ENCODE data around the gene MAPKAP1. TPM values are rescaled to one million over a fixed set of nuclear protein-coding genes. Genes with fewer than 3 reads are reported as not detected.

MAPKAP1 gene
- 74.3 TPM for polyA plus RNA-seq (2012; ENCODE audit: missing spikeins)

DNA sequence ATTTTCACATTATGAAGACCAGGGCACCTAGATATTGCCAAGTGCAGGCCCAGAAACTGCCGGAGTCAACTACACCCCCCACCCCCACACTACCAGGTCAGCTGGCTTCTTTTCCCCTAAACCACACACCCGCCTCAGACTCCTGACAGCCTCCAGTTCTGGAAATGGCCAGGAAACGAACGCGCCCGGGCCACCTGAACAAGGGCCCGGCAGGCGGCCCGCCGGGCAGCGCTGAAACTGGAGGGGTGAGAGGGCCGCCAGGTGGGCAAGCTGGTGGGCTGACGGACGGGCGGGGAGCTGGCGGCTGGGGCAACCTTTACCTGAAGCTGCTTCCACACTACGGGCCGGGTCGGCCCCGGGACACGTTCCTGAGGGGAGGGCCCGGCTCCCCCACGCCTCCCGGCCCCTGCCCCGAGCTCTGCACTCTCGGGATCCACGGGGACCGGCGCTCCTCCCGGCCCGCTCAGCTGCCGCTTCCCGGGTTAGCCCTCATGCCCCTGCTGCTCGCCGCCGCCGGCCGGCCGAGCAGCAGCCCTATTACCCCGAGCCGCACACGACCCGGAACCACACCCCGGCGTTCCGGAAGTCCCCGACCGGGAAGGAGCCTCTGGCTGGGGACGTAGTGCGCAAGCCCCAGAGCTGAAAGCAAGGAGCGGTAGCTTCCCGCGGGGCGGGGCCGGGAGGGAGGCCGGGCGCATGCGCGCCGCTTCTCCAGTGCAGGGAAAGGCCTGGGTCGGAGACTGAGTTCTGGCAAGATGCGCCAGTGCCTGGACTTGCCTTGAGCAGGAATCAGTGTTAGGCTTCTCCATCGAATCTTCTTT, at the start of gene MAPKAP1:
Gene MAPKAP1 (minus strand): TSS at position 558 of the 821 bp plus-strand sequence. CDS start 34,634 bp downstream, outside the sequence.
- FAIRE-seq (peak; percentile 83), DNase-seq (ENCODE audit: insufficient read length) (peak; percentile 91)
- TF ChIP-seq POLR2AphosphoS5 (IDR thresholded peaks at IDR 0.05; ENCODE audit: low read depth, low read length) (peak; percentile 83), TAF1 (IDR thresholded peaks at IDR 0.05; ENCODE audit: borderline replicate concordance, low read depth, low read length) (no peak; the same call in none of the 2 replicates), POLR2A (IDR thresholded peaks at IDR 0.05; ENCODE audit: low read depth, low read length) (peak; percentile 95)

DNA sequence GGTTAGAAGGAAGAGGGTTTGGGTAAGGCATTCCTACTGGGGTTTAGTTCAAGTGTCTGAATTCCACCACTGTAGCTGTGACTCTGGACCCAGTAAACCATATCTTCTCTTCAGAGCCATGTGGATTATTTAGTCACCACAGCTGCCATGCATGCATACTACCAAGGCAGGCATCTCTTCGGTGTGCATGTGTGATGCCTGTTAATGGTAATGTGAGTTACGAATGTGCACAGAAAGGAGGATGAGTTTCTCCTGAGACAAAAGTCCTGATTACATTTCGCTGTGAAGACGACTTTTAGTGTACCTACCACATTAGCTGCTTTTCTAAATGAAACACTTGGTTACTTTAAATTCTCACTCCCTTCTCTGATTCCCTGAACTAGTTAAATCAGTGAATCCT, 49.5 kb upstream of the MAPKAP1 start:
- no peak for DNase-seq (ENCODE audit: insufficient read length)
- no peak for FAIRE-seq
- TF ChIP-seq TAF1 (IDR thresholded peaks at IDR 0.05; ENCODE audit: borderline replicate concordance, low read depth, low read length) = no peak
- TF ChIP-seq POLR2AphosphoS5 (IDR thresholded peaks at IDR 0.05; ENCODE audit: low read depth, low read length) = peak; percentile 60; the same call in 1 of the 2 replicates
- no peak; the same call in 1 of the 2 replicates for TF ChIP-seq POLR2A (IDR thresholded peaks at IDR 0.05; ENCODE audit: low read depth, low read length)

DNA sequence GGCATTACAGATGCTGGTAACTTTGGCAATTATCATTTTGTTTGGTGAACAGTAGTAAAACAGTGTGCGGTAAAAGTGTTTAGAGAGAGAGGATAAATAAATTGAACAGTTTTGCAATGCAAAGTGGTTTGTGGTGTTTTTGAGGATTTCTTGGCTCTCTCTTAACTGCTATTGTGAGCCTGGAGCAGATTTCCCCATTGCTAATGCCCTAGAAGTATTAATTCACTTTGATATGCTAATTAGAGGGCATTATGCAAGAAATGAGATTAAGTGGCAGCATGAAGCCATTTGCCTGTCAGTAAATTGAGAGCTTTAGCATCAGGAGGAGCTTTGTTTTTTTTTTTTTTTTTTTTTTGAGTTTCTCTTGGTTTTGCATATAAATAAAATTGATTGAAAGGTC, 48.3 kb upstream of the MAPKAP1 start:
- DNase-seq (ENCODE audit: insufficient read length) (no peak), FAIRE-seq (no peak)
- TF ChIP-seq POLR2AphosphoS5 (IDR thresholded peaks at IDR 0.05; ENCODE audit: low read depth, low read length) (no peak), POLR2A (IDR thresholded peaks at IDR 0.05; ENCODE audit: low read depth, low read length) (no peak), TAF1 (IDR thresholded peaks at IDR 0.05; ENCODE audit: borderline replicate concordance, low read depth, low read length) (no peak)

DNA sequence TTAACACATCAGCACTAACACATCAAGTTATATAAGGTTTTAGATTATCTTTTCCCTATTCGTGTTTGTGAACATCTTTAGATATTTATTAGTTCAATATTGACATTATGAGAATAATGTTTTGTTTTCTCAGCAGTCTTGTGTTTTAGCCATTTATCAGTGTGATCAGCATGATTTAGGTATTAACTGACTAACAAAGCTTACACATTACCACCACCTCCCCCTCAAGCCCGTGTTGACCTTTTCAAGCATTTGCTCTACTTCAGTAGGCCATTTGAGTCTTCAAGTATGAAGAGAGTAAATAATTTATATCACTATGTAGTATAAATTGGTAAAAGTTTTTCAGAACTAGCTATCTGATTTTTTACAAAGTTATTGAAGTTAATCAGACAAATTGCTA, 47.1 kb upstream of the MAPKAP1 start:
- DNase-seq (ENCODE audit: insufficient read length) = no peak
- no peak for TF ChIP-seq POLR2AphosphoS5 (IDR thresholded peaks at IDR 0.05; ENCODE audit: low read depth, low read length)
- TF ChIP-seq POLR2A (IDR thresholded peaks at IDR 0.05; ENCODE audit: low read depth, low read length) = no peak
- TF ChIP-seq TAF1 (IDR thresholded peaks at IDR 0.05; ENCODE audit: borderline replicate concordance, low read depth, low read length) = no peak
- peak; percentile 65 for FAIRE-seq

DNA sequence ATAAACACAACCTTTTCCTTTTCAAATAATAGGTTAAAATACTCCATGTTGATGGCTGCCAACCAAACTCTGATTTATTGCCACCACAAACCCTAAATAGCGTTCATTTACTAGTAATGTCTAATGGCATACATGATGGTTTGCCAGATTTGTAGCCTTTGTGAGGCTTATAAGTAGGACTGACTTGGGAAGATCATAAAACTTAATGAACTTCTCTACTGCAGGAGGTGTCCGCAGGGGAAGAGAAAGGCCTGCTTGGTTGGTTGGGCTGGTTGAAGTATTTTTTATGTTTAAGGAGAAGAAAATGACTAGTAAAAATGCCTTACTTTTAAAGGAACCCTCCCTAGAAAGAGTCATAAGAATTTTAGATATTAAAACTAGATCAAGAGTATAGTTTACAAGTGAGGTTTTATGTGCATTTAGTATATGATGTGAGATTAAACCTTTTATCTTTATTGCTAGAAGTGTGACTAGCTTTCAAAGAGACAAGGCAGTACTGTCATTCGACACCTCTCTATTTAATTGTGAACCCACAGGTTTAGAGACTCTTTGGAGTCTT, 45.1 kb upstream of the MAPKAP1 start:
- DNase-seq (ENCODE audit: insufficient read length) (no peak), FAIRE-seq (no peak)
- TF ChIP-seq POLR2AphosphoS5 (IDR thresholded peaks at IDR 0.05; ENCODE audit: low read depth, low read length) (no peak), POLR2A (IDR thresholded peaks at IDR 0.05; ENCODE audit: low read depth, low read length) (no peak), TAF1 (IDR thresholded peaks at IDR 0.05; ENCODE audit: borderline replicate concordance, low read depth, low read length) (no peak)

DNA sequence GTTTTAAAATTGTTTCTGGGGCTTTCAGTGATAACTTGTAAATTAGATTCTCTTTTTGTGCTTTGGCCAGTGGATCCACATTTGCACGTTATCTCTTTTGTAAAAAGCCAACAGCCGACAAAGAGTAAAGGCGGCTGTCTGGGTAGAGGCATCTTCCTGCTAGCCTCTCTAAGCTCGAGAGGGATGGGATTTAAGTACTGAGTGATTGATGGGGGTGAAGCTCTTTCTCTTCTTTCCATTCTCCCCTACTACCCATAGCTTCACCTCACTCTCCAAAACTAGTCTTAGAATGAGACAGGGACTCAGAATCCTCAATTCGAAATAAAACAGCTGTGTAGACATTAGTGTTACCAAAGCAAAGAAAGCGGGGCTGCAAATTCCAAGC, 43.6 kb upstream of the MAPKAP1 start:
- FAIRE-seq (no peak), DNase-seq (ENCODE audit: insufficient read length) (no peak)

DNA sequence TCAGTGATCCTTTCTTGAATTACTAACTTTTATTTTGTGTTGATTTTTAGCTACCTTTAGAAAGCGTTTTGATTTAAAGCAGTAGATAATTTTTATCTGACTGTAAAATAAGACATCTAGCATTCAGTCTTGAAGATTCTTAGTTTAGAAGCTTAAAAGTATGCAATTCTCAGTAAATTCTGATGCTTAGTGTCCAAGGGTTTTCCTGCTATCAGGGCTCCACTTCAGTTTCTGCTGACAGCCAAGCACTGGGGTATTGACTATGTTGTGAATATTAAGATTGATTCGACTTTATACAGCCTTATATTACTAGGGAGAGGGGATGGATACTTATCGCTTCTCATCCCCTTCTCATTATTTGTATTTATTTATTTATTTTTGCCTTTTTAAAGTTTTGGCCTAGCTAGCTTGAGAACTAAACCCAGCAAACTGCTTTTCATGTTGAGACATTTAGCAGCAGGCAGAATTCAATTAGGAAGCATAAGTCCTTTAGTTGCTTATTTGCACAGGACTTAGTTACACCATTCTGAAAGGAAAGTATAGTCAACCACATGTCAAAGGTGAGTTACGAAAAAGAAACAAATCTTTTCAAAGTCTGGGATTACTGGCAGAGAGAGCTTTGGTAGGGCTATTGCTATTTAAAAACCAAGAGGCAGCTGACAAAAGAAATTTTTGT, 43.1 kb upstream of the MAPKAP1 start:
- TF ChIP-seq POLR2A (IDR thresholded peaks at IDR 0.05; ENCODE audit: low read depth, low read length) (no peak), POLR2AphosphoS5 (IDR thresholded peaks at IDR 0.05; ENCODE audit: low read depth, low read length) (no peak), TAF1 (IDR thresholded peaks at IDR 0.05; ENCODE audit: borderline replicate concordance, low read depth, low read length) (no peak)
- no peak for FAIRE-seq
- DNase-seq (ENCODE audit: insufficient read length) = no peak

More for the DNA sequence above, 43.6 kb upstream of the MAPKAP1 start:
- TF ChIP-seq POLR2AphosphoS5 (IDR thresholded peaks at IDR 0.05; ENCODE audit: low read depth, low read length) (no peak), POLR2A (IDR thresholded peaks at IDR 0.05; ENCODE audit: low read depth, low read length) (no peak), TAF1 (IDR thresholded peaks at IDR 0.05; ENCODE audit: borderline replicate concordance, low read depth, low read length) (no peak)

DNA sequence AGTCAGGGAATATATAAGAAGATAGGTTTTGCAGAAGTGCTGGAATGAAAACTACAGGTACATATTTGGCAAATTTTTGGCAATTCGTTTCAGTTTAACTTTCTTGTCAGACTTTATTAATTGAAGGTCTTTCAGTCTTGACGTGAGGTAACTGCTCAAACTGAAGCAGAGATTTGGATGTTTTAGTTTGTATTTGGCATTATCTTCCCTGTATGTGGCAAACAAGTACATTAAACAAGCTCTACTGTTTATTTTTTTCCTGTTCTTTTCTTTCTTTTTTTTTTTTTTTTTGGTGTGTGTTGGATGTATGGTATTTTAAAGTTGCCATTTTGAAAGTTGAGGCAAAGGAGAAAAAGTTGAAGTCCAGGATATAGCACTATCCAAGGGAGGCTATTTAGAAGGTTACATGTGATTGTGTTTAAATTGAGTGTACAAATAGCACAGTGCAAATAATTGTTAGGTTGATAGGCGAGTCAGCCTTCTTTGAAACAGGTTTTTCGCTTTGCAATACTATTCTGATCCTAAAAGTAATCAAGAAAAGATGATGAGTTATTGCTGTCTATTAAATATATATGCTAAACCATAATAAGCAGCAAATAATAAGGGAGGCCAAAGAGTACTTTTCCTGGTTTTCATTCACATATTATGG, 42.4 kb upstream of the MAPKAP1 start:
- no peak for FAIRE-seq
- TF ChIP-seq POLR2A (IDR thresholded peaks at IDR 0.05; ENCODE audit: low read depth, low read length) (no peak), TAF1 (IDR thresholded peaks at IDR 0.05; ENCODE audit: borderline replicate concordance, low read depth, low read length) (no peak), POLR2AphosphoS5 (IDR thresholded peaks at IDR 0.05; ENCODE audit: low read depth, low read length) (no peak)
- DNase-seq (ENCODE audit: insufficient read length) = no peak

DNA sequence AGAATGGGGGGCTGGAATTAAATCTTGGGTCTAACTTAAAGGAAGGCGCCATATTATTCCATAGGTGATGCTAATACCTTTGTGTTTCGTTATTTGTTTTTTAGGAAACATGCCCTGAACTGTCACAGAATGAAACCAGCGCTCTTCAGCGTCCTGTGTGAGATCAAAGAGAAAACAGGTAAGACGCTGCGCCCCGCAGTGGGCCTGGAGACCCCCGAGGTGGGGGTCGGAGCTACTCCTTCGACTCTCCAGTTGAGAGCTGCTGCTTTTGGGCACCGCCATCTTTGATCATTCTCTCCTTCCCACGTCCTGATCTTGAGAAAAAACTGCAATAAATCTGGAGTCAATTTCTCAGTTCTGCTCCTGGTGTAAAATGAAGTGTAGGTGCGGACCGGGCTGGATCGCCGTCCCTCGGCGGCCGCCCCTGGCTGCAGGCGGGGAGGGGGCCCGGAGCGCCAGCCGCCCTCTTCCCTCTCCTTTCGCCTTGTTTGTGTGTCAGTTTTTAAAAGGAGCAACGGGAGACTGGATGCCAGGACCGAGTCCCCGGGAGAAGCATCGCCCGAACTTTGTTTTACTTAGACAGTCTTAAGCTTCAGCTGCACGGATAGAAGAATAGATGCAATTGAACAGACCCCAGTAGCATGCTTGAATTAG, 41.6 kb upstream of the MAPKAP1 start:
- TF ChIP-seq TAF1 (IDR thresholded peaks at IDR 0.05; ENCODE audit: borderline replicate concordance, low read depth, low read length) (no peak), POLR2A (IDR thresholded peaks at IDR 0.05; ENCODE audit: low read depth, low read length) (no peak), POLR2AphosphoS5 (IDR thresholded peaks at IDR 0.05; ENCODE audit: low read depth, low read length) (no peak)
- DNase-seq (ENCODE audit: insufficient read length) (no peak), FAIRE-seq (peak; percentile 64)

DNA sequence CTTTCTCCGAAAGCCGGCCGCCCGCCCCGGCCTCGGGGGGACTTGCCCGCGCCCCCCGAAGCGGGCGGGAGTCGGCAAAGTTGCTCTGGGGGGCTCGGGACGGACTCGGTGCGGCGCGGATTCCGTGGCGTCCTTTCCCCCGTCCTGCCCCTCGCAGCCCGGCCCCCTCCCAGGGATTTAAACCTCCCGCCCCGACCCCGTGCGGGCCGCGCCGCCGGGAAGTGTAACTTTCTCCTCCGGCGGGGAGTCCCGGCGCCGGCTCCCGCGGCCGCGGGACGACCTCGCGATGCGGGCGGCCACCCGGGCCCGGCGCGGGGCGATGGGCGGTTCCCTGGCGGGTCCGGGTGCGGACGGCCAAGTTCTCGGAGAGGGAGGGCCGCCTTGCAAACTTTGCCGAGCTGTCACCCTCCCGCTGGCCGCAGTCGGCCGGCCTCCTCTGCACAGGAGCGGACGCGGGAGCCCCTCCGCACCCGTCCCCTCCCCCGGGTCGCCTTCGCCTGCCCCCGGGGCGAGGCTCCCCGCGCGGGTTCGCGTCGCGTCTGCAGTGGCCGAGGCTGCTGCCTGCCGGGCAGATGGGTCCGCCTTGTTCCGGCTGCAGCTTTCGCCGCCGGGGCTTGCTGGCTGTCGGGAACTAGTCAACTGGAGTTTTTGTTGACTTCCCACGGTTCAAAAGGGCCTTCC, 40.9 kb upstream of the MAPKAP1 start:
- FAIRE-seq (peak; percentile 40), DNase-seq (ENCODE audit: insufficient read length) (peak; percentile 31)
- TF ChIP-seq POLR2A (IDR thresholded peaks at IDR 0.05; ENCODE audit: low read depth, low read length) (peak; percentile 29; the same call in 1 of the 2 replicates), TAF1 (IDR thresholded peaks at IDR 0.05; ENCODE audit: borderline replicate concordance, low read depth, low read length) (no peak)
